OCI-LY1 (cell line): ENCODE data around the gene WWC2.

Experiments used
- H2AFZ ChIP-seq: fragments of 200-600 bp; sonication (generic), shearing (Covaris generic); 2 replicates; pipeline ENCODE4 v1.6.0; 2014; ENCODE audit warnings: antibody characterized with exemption, mild to moderate bottlenecking, low read length
- H3F3A ChIP-seq: fragments of 200-600 bp; sonication (generic), shearing (Covaris generic); 2 replicates; pipeline ENCODE4 v1.6.0; 2014; ENCODE audit warnings: mild to moderate bottlenecking, antibody characterized with exemption, low read length, moderate library complexity; ENCODE audit not compliant: insufficient read depth
- H3K27ac ChIP-seq: fragments of 200-600 bp; sonication (generic); 2 replicates; pipeline ENCODE4 v1.5.1; 2014; ENCODE audit warnings: low read length, mixed run types, mild to moderate bottlenecking, low read depth; ENCODE audit not compliant: poor library complexity, severe bottlenecking
- H3K27me3 ChIP-seq: fragments of 200-600 bp; sonication (generic); 2 replicates; pipeline ENCODE4 v1.6.0; 2014; ENCODE audit warnings: antibody characterized with exemption, mild to moderate bottlenecking, low read length, moderate library complexity; ENCODE audit not compliant: insufficient read depth
- H3K36me3 ChIP-seq: fragments of 200-600 bp; sonication (generic); 2 replicates; pipeline ENCODE4 v1.6.1; 2014; ENCODE audit warnings: mild to moderate bottlenecking, antibody characterized with exemption, low read length, moderate library complexity, mixed read lengths; ENCODE audit not compliant: insufficient read depth
- H3K4me1 ChIP-seq: fragments of 200-600 bp; sonication (generic); 2 replicates; pipeline ENCODE4 v1.5.1; 2014; ENCODE audit warnings: mild to moderate bottlenecking, low read length, moderate library complexity; ENCODE audit not compliant: insufficient read depth, severe bottlenecking
- H3K4me2 ChIP-seq: fragments of 200-600 bp; sonication (generic), shearing (Covaris generic); 2 replicates; pipeline ENCODE4 v1.6.1; 2014; ENCODE audit warnings: low read length
- H3K4me3 ChIP-seq: fragments of 200-600 bp; sonication (generic); 2 replicates; pipeline ENCODE4 v1.5.1; 2014; ENCODE audit warnings: low read length, low read depth, mild to moderate bottlenecking, mixed read lengths; ENCODE audit not compliant: poor library complexity, severe bottlenecking
- H3K79me2 ChIP-seq: fragments of 200-600 bp; shearing (Covaris generic); 2 replicates; pipeline ENCODE4 v1.6.1; 2016; ENCODE audit warnings: mixed run types, low read length, mixed read lengths; ENCODE audit not compliant: insufficient read depth
- H3K9ac ChIP-seq: fragments of 200-600 bp; sonication (generic), shearing (Covaris generic); 2 replicates; pipeline ENCODE4 v1.6.1; 2014; ENCODE audit warnings: mild to moderate bottlenecking, low read length, mixed read lengths
- H3K9me2 ChIP-seq: fragments of 200-600 bp; sonication (generic), shearing (Covaris generic); 2 replicates; pipeline ENCODE4 v1.6.1; 2014; ENCODE audit warnings: low read depth, mild to moderate bottlenecking, low read length, mixed read lengths
- H3K9me3 ChIP-seq: fragments of 200-600 bp; shearing (Covaris generic); 2 replicates; pipeline ENCODE4 v1.6.1; 2014; ENCODE audit warnings: low read length, mixed read lengths
- H4K20me1 ChIP-seq: fragments of 200-600 bp; sonication (generic), shearing (Covaris generic); 2 replicates; pipeline ENCODE4 v1.6.0; 2016; ENCODE audit warnings: mild to moderate bottlenecking, low read length; ENCODE audit not compliant: insufficient read depth
- EZH2 ChIP-seq: fragments of 200-600 bp; sonication (generic), shearing (Covaris generic); IDR thresholded peaks from 2 replicates; pipeline ENCODE4 v1.8.0; 2017; ENCODE audit warnings: borderline replicate concordance, mixed run types, mild to moderate bottlenecking, antibody characterized with exemption, low read length, moderate library complexity, mixed read lengths
- TF ChIP-seq, protein P1 (sequence below): fragments of 200-600 bp; sonication (generic), shearing (Covaris generic); IDR thresholded peaks from 2 replicates; pipeline ENCODE4 v1.5.1; 2017; ENCODE audit warnings: mild to moderate bottlenecking, antibody characterized with exemption, low read length, moderate library complexity, mixed read lengths

WWC2 gene

GRCh38 chr4:183348136-183348535 lies 249.1 kb downstream of the WWC2 start:
- TF ChIP-seq, protein P1, sequence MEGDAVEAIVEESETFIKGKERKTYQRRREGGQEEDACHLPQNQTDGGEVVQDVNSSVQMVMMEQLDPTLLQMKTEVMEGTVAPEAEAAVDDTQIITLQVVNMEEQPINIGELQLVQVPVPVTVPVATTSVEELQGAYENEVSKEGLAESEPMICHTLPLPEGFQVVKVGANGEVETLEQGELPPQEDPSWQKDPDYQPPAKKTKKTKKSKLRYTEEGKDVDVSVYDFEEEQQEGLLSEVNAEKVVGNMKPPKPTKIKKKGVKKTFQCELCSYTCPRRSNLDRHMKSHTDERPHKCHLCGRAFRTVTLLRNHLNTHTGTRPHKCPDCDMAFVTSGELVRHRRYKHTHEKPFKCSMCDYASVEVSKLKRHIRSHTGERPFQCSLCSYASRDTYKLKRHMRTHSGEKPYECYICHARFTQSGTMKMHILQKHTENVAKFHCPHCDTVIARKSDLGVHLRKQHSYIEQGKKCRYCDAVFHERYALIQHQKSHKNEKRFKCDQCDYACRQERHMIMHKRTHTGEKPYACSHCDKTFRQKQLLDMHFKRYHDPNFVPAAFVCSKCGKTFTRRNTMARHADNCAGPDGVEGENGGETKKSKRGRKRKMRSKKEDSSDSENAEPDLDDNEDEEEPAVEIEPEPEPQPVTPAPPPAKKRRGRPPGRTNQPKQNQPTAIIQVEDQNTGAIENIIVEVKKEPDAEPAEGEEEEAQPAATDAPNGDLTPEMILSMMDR, result no peak
- TF ChIP-seq EZH2, result no peak
- no peaks in the 10 kb centered on the region for H3K36me3 ChIP-seq
- H2AFZ ChIP-seq, result no peak overlapping the region
- H3K9ac ChIP-seq, result no peak overlapping the region
- H4K20me1 ChIP-seq, result no peaks in the 10 kb centered on the region
- H3F3A ChIP-seq, result no peaks in the 10 kb centered on the region
- H3K27ac ChIP-seq, result no peak overlapping the region
- no peaks in the 10 kb centered on the region for H3K4me1 ChIP-seq
- H3K4me2 ChIP-seq, result no peak overlapping the region
- H3K9me2 ChIP-seq, result no peaks in the 10 kb centered on the region
- H3K4me3 ChIP-seq, result no peak overlapping the region
- no peaks in the 10 kb centered on the region for H3K27me3 ChIP-seq
- no peaks in the 10 kb centered on the region for H3K9me3 ChIP-seq
- no peaks in the 10 kb centered on the region for H3K79me2 ChIP-seq

DNA sequence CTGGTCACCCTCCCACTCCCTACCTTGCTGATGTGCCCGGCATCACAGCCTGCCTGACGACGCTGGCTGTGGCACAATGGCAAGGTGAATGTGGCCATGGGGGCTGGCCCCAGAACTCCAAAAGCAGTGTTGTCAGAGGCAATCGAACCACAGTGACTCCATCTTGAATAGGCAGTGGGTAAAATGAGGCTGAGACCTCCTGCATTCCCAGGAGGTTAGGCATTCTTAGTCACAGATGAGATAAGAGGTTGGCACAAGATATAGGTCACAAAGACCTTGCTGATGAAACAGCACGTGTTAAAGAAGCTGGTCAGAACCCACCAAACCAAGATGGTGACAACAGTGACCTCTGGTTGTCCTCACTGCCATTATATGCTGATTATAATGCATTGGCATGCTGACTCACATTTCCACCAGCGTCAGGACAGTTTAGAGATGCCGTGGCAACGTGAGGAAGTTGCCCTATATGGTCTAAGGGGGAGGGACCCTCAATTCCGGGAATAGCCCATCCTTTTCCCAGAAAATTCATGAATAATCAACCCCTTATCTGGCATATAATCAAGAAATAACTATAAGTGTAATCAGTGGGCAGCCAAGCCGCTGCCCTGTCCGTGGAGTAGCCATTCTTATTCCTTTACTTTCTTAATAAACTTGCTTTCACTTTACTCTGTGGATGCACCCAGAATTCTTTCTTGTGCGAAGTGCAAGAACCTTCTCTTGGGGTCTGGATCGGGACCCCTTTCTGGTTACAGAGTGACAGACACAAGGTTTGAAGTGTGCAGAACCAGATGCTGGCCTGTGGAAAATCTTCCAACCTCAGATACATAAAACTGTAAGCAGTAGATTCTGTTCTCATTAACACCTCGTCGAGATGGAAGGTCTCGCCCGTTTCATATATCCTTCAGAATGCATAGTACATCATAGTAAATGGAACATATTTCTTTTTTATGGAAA lies 249.9 kb downstream of the WWC2 start:
- Histone ChIP-seq H3K4me1 (no peaks in the 10 kb centered on the region), H3K9ac (no peak overlapping the region), H2AFZ (no peak overlapping the region), H3K4me2 (no peak overlapping the region), H3K4me3 (no peak overlapping the region), H3K27me3 (no peaks in the 10 kb centered on the region), H3K36me3 (no peaks in the 10 kb centered on the region), H3K9me2 (no peaks in the 10 kb centered on the region), H3F3A (no peaks in the 10 kb centered on the region), H3K9me3 (no peaks in the 10 kb centered on the region), H4K20me1 (no peaks in the 10 kb centered on the region), H3K27ac (no peak overlapping the region), H3K79me2 (no peaks in the 10 kb centered on the region)
- TF ChIP-seq, protein P1, result no peak
- no peak for TF ChIP-seq EZH2

- Histone ChIP-seq H3K9me2 (no peaks in the 10 kb centered on the region), H3K9ac (no peak overlapping the region), H3F3A (no peaks in the 10 kb centered on the region), H3K79me2 (no peaks in the 10 kb centered on the region), H3K4me2 (no peak overlapping the region), H3K9me3 (no peaks in the 10 kb centered on the region), H2AFZ (no peak overlapping the region), H3K27me3 (no peaks in the 10 kb centered on the region), H3K27ac (no peak overlapping the region), H4K20me1 (no peaks in the 10 kb centered on the region), H3K36me3 (no peaks in the 10 kb centered on the region), H3K4me1 (no peaks in the 10 kb centered on the region), H3K4me3 (no peak overlapping the region)
- no peak for TF ChIP-seq EZH2
- TF ChIP-seq, protein P1, result no peak
Measured at GRCh38 chr4:183349673-183350072, 250.6 kb downstream of the WWC2 start.
